ENCODE measurements around the gene PPFIBP2.

The PPFIBP2 gene

GRCh38 chr11:7691759-7692350 lies 178.1 kb downstream of the PPFIBP2 start:
- peaks cover 3% of the 10 kb centered on the region; the same call in 1 of the 2 replicates for H3K4me1 ChIP-seq (ENCODE audit: low read length)
- no peak for DNase-seq
- H3K79me2 ChIP-seq (ENCODE audit: low read length) = no peaks in the 10 kb centered on the region
- no peaks in the 10 kb centered on the region for H3K9me2 ChIP-seq (replicated peaks; ENCODE audit: insufficient read depth, low read length)
- H3K36me3 ChIP-seq (replicated peaks; ENCODE audit: insufficient read depth, low read length) = no peaks in the 10 kb centered on the region
- no peak overlapping the region for H3K9ac ChIP-seq (ENCODE audit: low read length)
- H2AFZ ChIP-seq (ENCODE audit: low read length) = no peak overlapping the region
- no peak overlapping the region for H3K4me3 ChIP-seq (ENCODE audit: low read length)
- H3K27ac ChIP-seq (ENCODE audit: low read length) = no peak overlapping the region
- no peaks in the 10 kb centered on the region for H3F3A ChIP-seq (ENCODE audit: insufficient read depth, low read length)
- H3K27me3 ChIP-seq (replicated peaks; ENCODE audit: insufficient read depth, low read length) = 0 out of 2 replicates have a peak, but pooled peaks cover 6% of the 10 kb centered on the region
- no peak overlapping the region for H3K4me2 ChIP-seq (ENCODE audit: low read depth, low read length)
- TF ChIP-seq EZH2phosphoT487 (IDR thresholded peaks at IDR 0.05; ENCODE audit: low read length) = no peak
- no peak for TF ChIP-seq CTCF (IDR thresholded peaks at IDR 0.05; ENCODE audit: low read length)
- TF ChIP-seq EZH2 (optimal IDR thresholded peaks at IDR 0.05; ENCODE audit: low read depth, low read length) = no peak
- no peaks in the 10 kb centered on the region for H4K20me1 ChIP-seq (ENCODE audit: insufficient read depth, low read length)
- H3K9me3 ChIP-seq (replicated peaks; ENCODE audit: insufficient read depth, low read length) = no peaks in the 10 kb centered on the region

- no peak overlapping the region for H3K27ac ChIP-seq (ENCODE audit: low read length)
- H3K4me1 ChIP-seq (ENCODE audit: low read length) = peaks cover 3% of the 10 kb centered on the region; the same call in 1 of the 2 replicates
- no peaks in the 10 kb centered on the region for H3K9me2 ChIP-seq (replicated peaks; ENCODE audit: insufficient read depth, low read length)
- no peaks in the 10 kb centered on the region for H4K20me1 ChIP-seq (ENCODE audit: insufficient read depth, low read length)
- H3K9me3 ChIP-seq (replicated peaks; ENCODE audit: insufficient read depth, low read length) = no peaks in the 10 kb centered on the region
- no peak overlapping the region for H3K4me2 ChIP-seq (ENCODE audit: low read depth, low read length)
- H3K36me3 ChIP-seq (replicated peaks; ENCODE audit: insufficient read depth, low read length) = no peaks in the 10 kb centered on the region
- no peaks in the 10 kb centered on the region for H3F3A ChIP-seq (ENCODE audit: insufficient read depth, low read length)
- no peaks in the 10 kb centered on the region for H3K79me2 ChIP-seq (ENCODE audit: low read length)
- H2AFZ ChIP-seq (ENCODE audit: low read length) = no peak overlapping the region
- 0 out of 2 replicates have a peak, but pooled peaks cover 6% of the 10 kb centered on the region for H3K27me3 ChIP-seq (replicated peaks; ENCODE audit: insufficient read depth, low read length)
- no peak overlapping the region for H3K4me3 ChIP-seq (ENCODE audit: low read length)
- no peak for DNase-seq
- no peak for TF ChIP-seq CTCF (IDR thresholded peaks at IDR 0.05; ENCODE audit: low read length)
- H3K9ac ChIP-seq (ENCODE audit: low read length) = no peak overlapping the region
Measured at GRCh38 chr11:7692426-7692825, 178.6 kb downstream of the PPFIBP2 start.

- Histone ChIP-seq H3F3A (ENCODE audit: insufficient read depth, low read length) (no peaks in the 10 kb centered on the region), H4K20me1 (ENCODE audit: insufficient read depth, low read length) (no peaks in the 10 kb centered on the region), H3K79me2 (ENCODE audit: low read length) (no peaks in the 10 kb centered on the region), H3K9ac (ENCODE audit: low read length) (no peak overlapping the region; the same call in 1 of the 2 replicates), H3K27me3 (replicated peaks; ENCODE audit: insufficient read depth, low read length) (0 out of 2 replicates have a peak, but pooled peaks cover 6% of the 10 kb centered on the region), H3K4me2 (ENCODE audit: low read depth, low read length) (peak overlapping the region; percentile 27), H3K27ac (ENCODE audit: low read length) (no peak overlapping the region), H3K4me3 (ENCODE audit: low read length) (0 out of 2 replicates have a peak overlapping the region, but pooled peaks have one; percentile 14), H2AFZ (ENCODE audit: low read length) (peak overlapping the region; percentile 9; the same call in 1 of the 2 replicates), H3K9me2 (replicated peaks; ENCODE audit: insufficient read depth, low read length) (no peaks in the 10 kb centered on the region), H3K36me3 (replicated peaks; ENCODE audit: insufficient read depth, low read length) (no peaks in the 10 kb centered on the region), H3K9me3 (replicated peaks; ENCODE audit: insufficient read depth, low read length) (no peaks in the 10 kb centered on the region), H3K4me1 (ENCODE audit: low read length) (peaks cover 3% of the 10 kb centered on the region; the same call in 1 of the 2 replicates)
- DNase-seq = no peak
- TF ChIP-seq CTCF (IDR thresholded peaks at IDR 0.05; ENCODE audit: low read length) (no peak), EZH2 (optimal IDR thresholded peaks at IDR 0.05; ENCODE audit: low read depth, low read length) (no peak), EZH2phosphoT487 (IDR thresholded peaks at IDR 0.05; ENCODE audit: low read length) (no peak)
Measured at GRCh38 chr11:7694235-7694634, 180.4 kb downstream of the PPFIBP2 start.
